Stimulated activated CD4-positive, alpha-beta T cell treated with anti-CD3 and anti-CD28 coated beads, Interleukin-1b, Interleukin-23, amount 100 ng/mL, for 1 hour (primary cell): ENCODE measurements around the gene PRR36.

Experiments
- DNase-seq, 2 donors: peaks; one replicate each; pipeline ENCODE4 v3.0.0-alpha.2; 2020; ENCODE audit warnings: low read depth in 2 of 2

PRR36 gene

GRCh38 chr19:7819337-7819736 lies 54.9 kb downstream of the PRR36 start:
- DNase-seq, result no peak

DNA sequence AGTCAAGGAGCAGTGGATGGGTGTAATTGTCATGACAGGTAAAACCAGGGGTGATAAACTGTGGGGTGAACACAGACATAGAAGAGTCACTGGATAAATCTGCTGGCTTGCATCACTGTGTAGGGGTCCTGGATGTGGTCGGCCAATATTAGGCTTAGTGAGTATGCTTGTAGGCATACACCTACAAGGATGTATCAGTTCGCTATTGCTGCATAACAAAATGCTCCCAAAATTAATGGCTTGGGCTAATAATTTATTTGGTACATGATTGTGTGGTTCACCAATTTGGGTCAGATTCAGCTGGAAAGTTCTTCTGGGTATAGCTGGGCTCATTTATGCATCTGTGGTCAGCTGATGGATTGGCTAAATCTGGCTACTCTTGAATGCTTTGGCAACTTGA lies 55.4 kb downstream of the PRR36 start:
- no peak for DNase-seq
